HG03571 (cell line): Measurements from ENCODE around the gene GRIK4.

ENCODE experiments used
- ATAC-seq: cut with Tn5 transposase; IDR thresholded peaks from one replicate; pipeline ENCODE4 v1.9.1; 2021; ENCODE audit not compliant: unreplicated experiment

Gene GRIK4

GRCh38 chr11:120524536-120525085, 13.1 kb downstream of the GRIK4 start:
- ATAC-seq, result no peak

- no peak for ATAC-seq
Measured at GRCh38 chr11:120525261-120526171, 14.0 kb downstream of the GRIK4 start.

GRCh38 chr11:120526241-120526640, 14.7 kb downstream of the GRIK4 start:
- ATAC-seq, result no peak

- ATAC-seq, result no peak
Measured at GRCh38 chr11:120527111-120527761, 15.7 kb downstream of the GRIK4 start.

GRCh38 chr11:120528749-120529148, 17.2 kb downstream of the GRIK4 start:
- no peak for ATAC-seq

GRCh38 chr11:120529214-120529613, 17.7 kb downstream of the GRIK4 start:
- ATAC-seq, result no peak

GRCh38 chr11:120529911-120530310, 18.4 kb downstream of the GRIK4 start:
- no peak for ATAC-seq

GRCh38 chr11:120532082-120532831, 20.7 kb downstream of the GRIK4 start:
- no peak for ATAC-seq

- ATAC-seq, result no peak
Measured at GRCh38 chr11:120532832-120533196, 21.3 kb downstream of the GRIK4 start.

GRCh38 chr11:120536091-120536796, 24.7 kb downstream of the GRIK4 start:
- ATAC-seq, result no peak

- no peak for ATAC-seq
Measured at GRCh38 chr11:120536797-120537169, 25.2 kb downstream of the GRIK4 start.

GRCh38 chr11:120537996-120538395, 26.4 kb downstream of the GRIK4 start:
- no peak for ATAC-seq

GRCh38 chr11:120538707-120539106, 27.2 kb downstream of the GRIK4 start:
- ATAC-seq, result no peak

GRCh38 chr11:120539667-120540369, 28.3 kb downstream of the GRIK4 start:
- no peak for ATAC-seq

- ATAC-seq, result no peak
Measured at GRCh38 chr11:120540744-120541465, 29.4 kb downstream of the GRIK4 start.

GRCh38 chr11:120543521-120544215, 32.1 kb downstream of the GRIK4 start:
- ATAC-seq, result no peak

- no peak for ATAC-seq
Measured at GRCh38 chr11:120545813-120546212, 34.3 kb downstream of the GRIK4 start.

GRCh38 chr11:120546312-120547205, 35.0 kb downstream of the GRIK4 start:
- ATAC-seq, result no peak
